GM12878 (cell line): ENCODE results near the gene RARG. TPM values are rescaled to one million over a fixed set of nuclear protein-coding genes. Genes with fewer than 3 reads are reported as not detected.

Source experiments
- ATAC-seq: fragments of 200-7000 bp; cut with Tn5 transposase; 3 replicates; pipeline ENCODE4 v1.9.1; 2020; ENCODE audit warnings: mild to moderate bottlenecking, moderate library complexity
- BruUV-seq: library from RNA; stranded (reverse); fragments of 400-500 nt; replicated peaks from 2 replicates; lab custom pipeline; 2021; lab: Mats Ljungman, UMichigan
- CTCF ChIA-PET: fragments of 300-600 bp; sonication (Branson Sonifier 250); formaldehyde crosslinking; extraction: SDS; loops from one replicate; lab custom pipeline; 2021; ENCODE audit warnings: inconsistent platforms; lab: Yijun Ruan, JAX
- POLR2A ChIA-PET: fragments of 350-600 bp; formaldehyde crosslinking; extraction: SDS; loops from one replicate; lab custom pipeline; 2021; ENCODE audit warnings: inconsistent platforms; lab: Charles Lee
- RAD21 ChIA-PET: fragments of 300-600 bp; sonication (Branson Sonifier 250); formaldehyde crosslinking; loops from one replicate; lab custom pipeline; 2023; ENCODE audit warnings: antibody characterized with exemption; ENCODE audit not compliant: unreplicated experiment; lab: Charles Lee
- SMC1A ChIA-PET: fragments of 300-600 bp; sonication (Branson Sonifier 250); formaldehyde crosslinking; loops from one replicate; lab custom pipeline; 2023; ENCODE audit not compliant: unreplicated experiment, uncharacterized antibody; lab: Charles Lee
- DNase-seq: peaks from one replicate; pipeline ENCODE4 v3.0.0-alpha.2; 2011; ENCODE audit warnings: low read depth, low spot score
- FAIRE-seq: peaks from 3 replicates; lab custom pipeline; 2011; peaks lifted over from hg19 to GRCh38; lab: Jason Lieb, UNC
- H2AFZ ChIP-seq: 2 replicates; pipeline ENCODE4 v1.6.0; 2011; ENCODE audit warnings: low read depth, low read length, control low read depth; ENCODE audit not compliant: control insufficient read depth
- H3K27ac ChIP-seq: 2 replicates; pipeline ENCODE4 v1.5.1; 2011; ENCODE audit warnings: control low read depth; ENCODE audit not compliant: control insufficient read depth, insufficient read depth
- H3K27me3 ChIP-seq, 2 experiments: replicated peaks in 1 of 2; 2 replicates each; pipeline versions ENCODE4 v1.6.0 to v1.6.1; 2011; ENCODE audit warnings: low read length in 1 of 2; ENCODE audit not compliant: control insufficient read depth in 2 of 2, insufficient read depth in 2 of 2
- H3K36me3 ChIP-seq, 2 experiments: 2 replicates each; pipeline ENCODE4 v1.5.1; 2011; ENCODE audit warnings: low read length in 1 of 2; ENCODE audit not compliant: control insufficient read depth in 2 of 2, insufficient read depth in 2 of 2
- H3K4me1 ChIP-seq: 2 replicates; pipeline ENCODE4 v1.6.1; 2011; ENCODE audit warnings: mild to moderate bottlenecking, low read length, moderate library complexity, mixed read lengths; ENCODE audit not compliant: control insufficient read depth, insufficient read depth
- H3K4me2 ChIP-seq: 2 replicates; pipeline ENCODE4 v1.6.0; 2011; ENCODE audit warnings: control low read depth; ENCODE audit not compliant: control insufficient read depth, insufficient read depth
- H3K4me3 ChIP-seq: fragments of 200-600 bp; sonication (generic); 2 replicates; pipeline ENCODE4 v1.5.1; 2016
- H3K79me2 ChIP-seq: 2 replicates; pipeline ENCODE4 v1.6.0; 2011; ENCODE audit warnings: low read length; ENCODE audit not compliant: control insufficient read depth, insufficient read depth
- H3K9ac ChIP-seq: 2 replicates; pipeline ENCODE4 v1.8.0; 2011; ENCODE audit warnings: low read length, control low read depth, mixed read lengths; ENCODE audit not compliant: control insufficient read depth, insufficient read depth
- H3K9me3 ChIP-seq: replicated peaks from 3 replicates; pipeline ENCODE4 v1.5.1; 2011; ENCODE audit warnings: mild to moderate bottlenecking, low read length; ENCODE audit not compliant: control insufficient read depth, insufficient read depth
- H4K20me1 ChIP-seq: 2 replicates; pipeline ENCODE4 v1.6.0; 2011; ENCODE audit not compliant: control insufficient read depth, insufficient read depth
- CREB1 ChIP-seq: IDR thresholded peaks from 2 replicates; pipeline ENCODE4 v1.6.1; 2012; ENCODE audit warnings: low read depth, mild to moderate bottlenecking, inconsistent platforms
- E4F1 ChIP-seq: fragments of 450-650 bp; IDR thresholded peaks from 2 replicates; pipeline ENCODE4 v1.6.1; 2018; ENCODE audit warnings: borderline replicate concordance, mild to moderate bottlenecking; ENCODE audit not compliant: partially characterized antibody
- GATAD2B ChIP-seq: fragments of 450-650 bp; conservative IDR thresholded peaks from 2 replicates; pipeline ENCODE4 v1.6.1; 2017; ENCODE audit warnings: low read depth, mild to moderate bottlenecking, moderate library complexity
- HDAC2 ChIP-seq: fragments of 200-600 bp; sonication (generic); IDR thresholded peaks from 2 replicates; pipeline ENCODE4 v1.6.1; 2017
- IKZF2 ChIP-seq, 2 experiments: fragments of 450-650 bp; IDR thresholded peaks; 2 replicates each; pipeline ENCODE4 v1.6.1; 2017; ENCODE audit warnings: mild to moderate bottlenecking in 2 of 2, moderate library complexity in 2 of 2
- LARP7 ChIP-seq: fragments of 450-650 bp; IDR thresholded peaks from 2 replicates; pipeline ENCODE4 v1.6.1; 2017; ENCODE audit warnings: mild to moderate bottlenecking
- MEF2B ChIP-seq: fragments of 450-650 bp; IDR thresholded peaks from 2 replicates; pipeline ENCODE4 v1.6.1; 2018; ENCODE audit warnings: mild to moderate bottlenecking, moderate library complexity; ENCODE audit not compliant: partially characterized antibody, poor library complexity, severe bottlenecking
- MYC ChIP-seq: IDR thresholded peaks from 2 replicates; pipeline ENCODE4 v1.6.1; 2011; ENCODE audit warnings: mild to moderate bottlenecking, low read length, moderate library complexity, inconsistent platforms; ENCODE audit not compliant: insufficient read depth, insufficient replicate concordance, insufficient read length, severe bottlenecking
- SMARCA5 ChIP-seq: fragments of 450-650 bp; IDR thresholded peaks from 2 replicates; pipeline ENCODE4 v1.6.1; 2017; ENCODE audit warnings: mild to moderate bottlenecking
- SRF ChIP-seq, 2 experiments: IDR thresholded peaks; 2 replicates each; pipeline ENCODE4 v1.6.1; 2011; ENCODE audit warnings: low read depth in 2 of 2, low read length in 2 of 2, mild to moderate bottlenecking in 1 of 2, moderate library complexity in 1 of 2
- TBL1XR1 ChIP-seq: IDR thresholded peaks from 2 replicates; pipeline ENCODE4 v1.6.1; 2012; ENCODE audit warnings: low read depth, low read length, improper control_type of control experiment
- ZNF207 ChIP-seq: fragments of 450-650 bp; IDR thresholded peaks from 2 replicates; pipeline ENCODE4 v1.6.1; 2014; ENCODE audit warnings: antibody characterized with exemption, mild to moderate bottlenecking, borderline replicate concordance
- ZNF622 ChIP-seq: fragments of 450-650 bp; IDR thresholded peaks from 2 replicates; pipeline ENCODE4 v1.6.1; 2017; ENCODE audit warnings: mild to moderate bottlenecking, inconsistent platforms
- WGBS: methylation state at CpG from one replicate; pipeline ENCODE4 v1.1.6; 2016; ENCODE audit warnings: low lambda C conversion rate; ENCODE audit not compliant: insufficient replicate concordance, insufficient coverage; ENCODE audit errors: missing lambda C conversion rate; 5-methylcytosine and 5-hydroxymethylcytosine counted together
- in situ Hi-C: fragments of 300-500 bp; cut with MboI; formaldehyde crosslinking; loops from 9 replicates; pipeline ENCODE4 v1.14.3; 2018; ENCODE audit warnings: mixed read lengths
- intact Hi-C: fragments of 100-400 bp; cut with micrococcal nuclease; formaldehyde crosslinking; loops from one replicate; pipeline ENCODE4 v1.14.2; 2022; ENCODE audit not compliant: unreplicated experiment
- polyA plus RNA-seq, 11 experiments: library from polyadenylated mRNA; depleted of rRNA in 4 of 11; unstranded in 6 of 11; stranded (reverse) in 5 of 11; fragments of >200 nt; fragmentation: Nextera tagmentation in 4 of 11; fragmentation: Illumina TruSeq in 1 of 11; extraction: Ambion mirVana in 4 of 11; extraction: Trizol in 1 of 11; gene quantifications; 1 replicate in 1 of 11; 2 replicates in 10 of 11; pipeline versions ENCODE4 v1.2.1 to v1.2.3, GENCODE V29; 2011 to 2016; ENCODE audit warnings: inconsistent platforms in 2 of 11, missing spikeins in 2 of 11, low read depth in 1 of 11
- total RNA-seq, 4 experiments: library from RNA; depleted of rRNA in 3 of 4; stranded (reverse); fragments of >200 nt in 3 of 4; fragmentation: Illumina TruSeq in 1 of 4; extraction: Trizol in 1 of 4; gene quantifications; 2 replicates each; pipeline versions ENCODE4 v1.2.1 to v1.2.3, GENCODE V29; 2013 to 2021
- TF ChIP-seq, protein P1 (sequence below): fragments of 450-650 bp; IDR thresholded peaks from 2 replicates; pipeline ENCODE4 v1.6.1; 2016; ENCODE audit warnings: mild to moderate bottlenecking

Gene RARG
- total and polyA plus RNA-seq, 10 of the 15 experiments (the other 5 are each of a cell fraction or from before 2014, with no cell fraction given), result 0.27 to 8.1 (median 4.1) TPM

GRCh38 chr12:53231671-53231920 is 413 bp downstream of the RARG start:
- H3K27ac ChIP-seq, result no peak overlapping the region
- peaks cover 21% of the 10 kb centered on the region for H3K4me1 ChIP-seq
- TF ChIP-seq SRF (IDR thresholded peaks at IDR 0.05; ENCODE audit: low read depth in 2 of 2, low read length in 2 of 2) (no peak), GATAD2B (0 out of 2 replicates have a peak, but pooled peaks have one; percentile 22), SMARCA5 (0 out of 2 replicates have a peak, but pooled peaks have one; percentile 31)
- TF ChIP-seq, all 136 proteins: peak for 2
- H3K79me2 ChIP-seq, result no peaks in the 10 kb centered on the region
- H3K9ac ChIP-seq, result no peak overlapping the region
- ChIA-PET CTCF (no interaction called here), SMC1A (interaction anchor here (0.7 kb wide), 1 partner anchor 277 kb away, joined by 3 read pairs; no protein-coding TSS in a partner anchor), POLR2A (no interaction called here), RAD21 (no interaction called here)
- intact Hi-C loops (no loop called here), in situ Hi-C loops (no loop called here)
- H3K36me3 ChIP-seq, result no peaks in the 10 kb centered on the region
- no peaks in the 10 kb centered on the region for H3K9me3 ChIP-seq
- DNase-seq (no peak), ATAC-seq (no peak), FAIRE-seq (no peak)
- BruUV-seq, result no TSS peak
- no peaks in the 10 kb centered on the region for H4K20me1 ChIP-seq
- peak overlapping the region; percentile 47 for H2AFZ ChIP-seq
- 10% methylated on average over 8 of the region's 9 CpGs for WGBS
- H3K4me2 ChIP-seq, result peak overlapping the region; percentile 72
- H3K4me3 ChIP-seq, result peak overlapping the region; percentile 43
- peaks cover 0 to 6% of the 10 kb centered on the region in 2 experiments; a peak in 2 of 4 replicates for H3K27me3 ChIP-seq

- Histone ChIP-seq H3K27ac (no peak overlapping the region), H3K9ac (no peak overlapping the region), H3K27me3 (peaks cover 0 to 6% of the 10 kb centered on the region in 2 experiments; a peak in 2 of 4 replicates), H3K79me2 (no peaks in the 10 kb centered on the region), H3K36me3 (no peaks in the 10 kb centered on the region), H4K20me1 (no peaks in the 10 kb centered on the region), H3K4me2 (no peak overlapping the region), H3K9me3 (no peaks in the 10 kb centered on the region), H2AFZ (no peak overlapping the region), H3K4me3 (no peak overlapping the region), H3K4me1 (peaks cover 12% of the 10 kb centered on the region)
- POLR2A ChIA-PET, result no interaction called here
- RAD21 ChIA-PET, result interaction anchor here (1.9 kb wide), 1 partner anchor 10 kb away, joined by 5 read pairs; no protein-coding TSS in a partner anchor
- DNase-seq, result no peak
- no TSS peak for BruUV-seq
- no peak for ATAC-seq
- CTCF ChIA-PET, result interaction anchor here (1.7 kb wide), 1 partner anchor 18 kb away, joined by 3 read pairs; no protein-coding TSS in a partner anchor
- FAIRE-seq, result no peak
- in situ Hi-C loops, result no loop called here
- intact Hi-C loops, result no loop called here
- SMC1A ChIA-PET, result no interaction called here
- WGBS, result 79% methylated on average over 7 of the region's 10 CpGs
- TF ChIP-seq ZNF622 (no peak), ZNF207 (no peak), IKZF2 (IDR thresholded peaks at IDR 0.05) (no peak), CREB1 (no peak), E4F1 (no peak), MYC (no peak), HDAC2 (no peak), TBL1XR1 (no peak), LARP7 (no peak), MEF2B (no peak)
- TF ChIP-seq, protein P1, sequence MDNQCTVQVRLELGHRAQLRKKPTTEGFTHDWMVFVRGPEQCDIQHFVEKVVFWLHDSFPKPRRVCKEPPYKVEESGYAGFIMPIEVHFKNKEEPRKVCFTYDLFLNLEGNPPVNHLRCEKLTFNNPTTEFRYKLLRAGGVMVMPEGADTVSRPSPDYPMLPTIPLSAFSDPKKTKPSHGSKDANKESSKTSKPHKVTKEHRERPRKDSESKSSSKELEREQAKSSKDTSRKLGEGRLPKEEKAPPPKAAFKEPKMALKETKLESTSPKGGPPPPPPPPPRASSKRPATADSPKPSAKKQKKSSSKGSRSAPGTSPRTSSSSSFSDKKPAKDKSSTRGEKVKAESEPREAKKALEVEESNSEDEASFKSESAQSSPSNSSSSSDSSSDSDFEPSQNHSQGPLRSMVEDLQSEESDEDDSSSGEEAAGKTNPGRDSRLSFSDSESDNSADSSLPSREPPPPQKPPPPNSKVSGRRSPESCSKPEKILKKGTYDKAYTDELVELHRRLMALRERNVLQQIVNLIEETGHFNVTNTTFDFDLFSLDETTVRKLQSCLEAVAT, result no peak
Observed at GRCh38 chr12:53230108-53230845, 1.7 kb downstream of the RARG start.
